ENCODE results near the gene PDE9A. TPM values are rescaled to one million over a fixed set of nuclear protein-coding genes. Genes with fewer than 3 reads are reported as not detected.

The PDE9A gene
- total RNA-seq, 4 donors from 2014 or later = 2.9 to 16.9 (median 7.0) TPM

GRCh38 chr21:42631142-42631541, 22.3 kb upstream of the PDE9A start:
- no peak for ATAC-seq (ENCODE audit: low FRiP score)
- no peak for DNase-seq (ENCODE audit: low spot score)
- TF ChIP-seq CTCF (IDR thresholded peaks at IDR 0.05) = no peak

- no peak for TF ChIP-seq CTCF (IDR thresholded peaks at IDR 0.05)
- ATAC-seq (ENCODE audit: low FRiP score) = no peak
- DNase-seq (ENCODE audit: low spot score) = no peak
These were observed 21.1 kb upstream of the PDE9A start for GRCh38 chr21:42632336-42632751.

DNA sequence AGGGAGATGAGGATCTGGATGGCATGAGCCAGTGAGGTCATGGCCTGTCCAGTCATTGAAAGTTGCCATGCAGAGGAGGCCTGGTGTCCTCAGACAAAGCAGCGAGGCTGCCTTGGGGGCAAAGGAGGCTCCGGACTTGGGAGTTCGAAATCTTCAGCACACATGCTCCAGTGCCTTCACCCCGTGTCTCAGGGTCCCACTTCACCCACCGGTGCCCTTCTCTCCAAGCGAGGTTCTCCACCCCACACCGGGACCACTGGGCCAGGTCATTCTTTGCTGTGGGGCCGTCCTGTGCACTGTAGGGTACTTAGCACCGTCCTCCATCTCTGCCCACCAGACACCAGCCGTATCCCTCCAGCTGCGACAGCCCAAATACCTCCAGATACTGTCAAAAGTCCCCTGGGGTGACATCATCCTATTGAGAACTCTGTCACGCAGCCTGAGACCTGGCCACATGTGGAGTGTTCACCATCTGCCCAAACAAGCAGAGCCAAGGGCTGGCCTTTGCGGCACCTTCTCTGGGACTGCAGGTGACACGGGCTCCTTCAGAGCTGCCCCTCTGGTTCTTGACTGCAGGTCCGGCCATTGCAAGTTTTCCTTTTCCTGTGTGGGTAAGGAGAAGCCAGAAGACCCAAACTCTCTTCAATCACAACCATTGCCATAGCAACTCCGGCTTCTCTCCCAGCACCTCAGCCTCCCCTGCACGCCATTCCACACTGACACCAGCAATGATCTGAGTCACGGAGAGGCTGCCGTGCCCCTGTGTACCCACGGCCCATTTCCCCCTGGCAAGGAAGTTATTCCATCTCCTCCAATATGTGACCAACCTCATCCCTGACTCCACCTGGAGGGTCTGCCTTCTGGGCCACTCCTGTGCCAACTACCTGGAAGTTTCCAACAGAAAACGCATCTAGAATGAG, 20.4 kb upstream of the PDE9A start:
- DNase-seq (ENCODE audit: low spot score) = no peak
- no peak for ATAC-seq (ENCODE audit: low FRiP score)
- TF ChIP-seq CTCF (IDR thresholded peaks at IDR 0.05) = no peak

GRCh38 chr21:42633858-42634257, 19.6 kb upstream of the PDE9A start:
- DNase-seq (ENCODE audit: low spot score) (no peak), ATAC-seq (ENCODE audit: low FRiP score) (no peak)
- no peak for TF ChIP-seq CTCF (IDR thresholded peaks at IDR 0.05)

GRCh38 chr21:42635848-42636519, 17.4 kb upstream of the PDE9A start:
- TF ChIP-seq CTCF (IDR thresholded peaks at IDR 0.05) = no peak
- no peak for DNase-seq (ENCODE audit: low spot score)
- no peak for ATAC-seq (ENCODE audit: low FRiP score)

- TF ChIP-seq CTCF (IDR thresholded peaks at IDR 0.05) = no peak
- ATAC-seq (ENCODE audit: low FRiP score) = peak; percentile 81
- no peak for DNase-seq (ENCODE audit: low spot score)
These were observed 16.7 kb upstream of the PDE9A start for GRCh38 chr21:42636520-42637266.
